ENCODE results near the gene TBC1D22A.
"Not testable (repeated sequence)": the region's sequence is repeated elsewhere in the genome, so short reads cannot be mapped to it uniquely, and the experiment has no call there.

Gene TBC1D22A

DNA sequence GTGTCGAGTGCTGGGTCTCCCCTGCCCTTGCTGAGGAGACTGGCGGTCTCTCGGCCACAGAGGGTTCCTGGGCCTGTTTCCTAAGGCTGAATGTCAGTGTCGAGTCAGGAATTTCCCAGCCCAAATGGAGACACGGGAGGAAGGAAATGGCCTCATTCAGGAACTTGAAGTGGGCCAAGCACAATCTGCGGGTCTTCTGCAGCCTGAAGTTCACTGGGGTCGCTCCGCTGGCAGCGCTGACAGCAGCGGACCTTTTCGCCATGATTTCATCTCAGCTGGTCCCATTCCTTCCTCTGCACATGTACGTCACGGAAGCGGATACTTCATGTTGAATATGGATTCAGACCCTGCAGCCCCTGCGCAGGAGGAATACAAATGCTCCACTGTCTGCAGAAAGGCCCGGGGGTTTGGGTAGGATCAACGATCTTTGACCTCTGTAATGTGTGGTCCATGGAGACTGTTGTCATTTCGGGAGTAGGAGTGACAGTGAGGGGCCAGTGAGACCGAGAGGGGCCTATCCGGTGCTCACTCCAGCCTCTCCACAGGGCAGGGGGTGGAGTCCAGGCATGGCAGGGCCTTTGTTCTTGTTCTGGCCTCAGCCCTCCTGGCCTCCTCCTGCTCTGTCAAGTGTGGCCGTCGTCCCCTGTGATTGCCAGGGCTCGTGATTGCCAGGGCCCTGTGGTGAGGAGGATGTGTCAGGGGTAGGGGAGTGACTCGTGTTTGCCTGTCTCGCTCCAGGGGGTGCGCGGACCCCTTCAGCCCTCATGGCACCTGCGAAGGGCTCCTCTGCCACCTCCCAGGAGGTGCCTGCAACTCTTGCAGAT is 402.3 kb downstream of the TBC1D22A start:
- no peak for DNase-seq

GRCh38 chr22:47165338-47166032 is 403.0 kb downstream of the TBC1D22A start:
- no peak for DNase-seq

DNA sequence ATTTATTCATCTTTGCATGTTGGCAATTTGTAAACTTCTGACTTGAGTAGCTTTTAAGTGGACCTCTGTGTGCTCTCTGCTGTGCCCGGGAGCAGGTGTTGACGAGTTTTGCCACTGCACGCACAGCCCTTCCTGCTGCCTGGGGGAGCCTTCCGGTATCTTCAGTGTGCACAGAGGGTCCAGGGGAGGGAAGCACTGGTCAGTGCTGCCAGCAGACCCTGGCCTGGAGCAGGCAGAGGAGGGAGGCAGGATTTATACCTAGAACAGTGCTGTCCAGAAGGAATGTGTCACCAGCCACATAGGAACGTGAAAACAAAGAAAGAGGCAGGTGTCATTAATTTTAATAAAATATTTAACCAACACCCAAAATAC is 403.6 kb downstream of the TBC1D22A start:
- DNase-seq: no peak

DNA sequence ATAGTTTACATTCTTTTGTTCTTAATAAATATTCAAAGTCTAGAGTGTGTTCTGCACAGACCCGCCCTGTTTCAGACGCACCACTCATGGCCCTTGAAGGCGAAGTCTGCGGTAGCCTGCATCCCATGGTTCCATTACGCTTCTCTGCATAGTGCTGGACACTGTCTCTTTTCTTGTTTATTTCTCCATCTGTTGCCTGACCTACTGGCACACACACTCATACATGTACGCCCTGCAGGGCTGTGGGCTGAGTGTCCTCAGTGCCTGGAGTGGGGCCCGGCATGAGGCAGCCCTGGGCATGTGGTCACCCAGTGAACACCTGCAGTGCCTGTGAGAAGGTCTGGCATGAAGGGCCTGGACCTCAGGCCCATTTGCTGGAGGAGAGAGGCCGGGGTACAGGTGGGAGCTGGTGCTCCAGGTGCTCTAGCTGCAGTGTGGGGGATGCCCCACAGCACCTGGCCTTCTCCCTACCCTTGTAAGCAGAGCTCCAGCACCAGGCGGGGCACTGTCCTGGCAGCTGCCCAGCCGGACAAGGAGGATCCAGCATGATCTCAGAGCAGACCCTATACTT is 404.1 kb downstream of the TBC1D22A start:
- DNase-seq: no peak

GRCh38 chr22:47167056-47167455 is 404.6 kb downstream of the TBC1D22A start:
- no peak for DNase-seq

DNA sequence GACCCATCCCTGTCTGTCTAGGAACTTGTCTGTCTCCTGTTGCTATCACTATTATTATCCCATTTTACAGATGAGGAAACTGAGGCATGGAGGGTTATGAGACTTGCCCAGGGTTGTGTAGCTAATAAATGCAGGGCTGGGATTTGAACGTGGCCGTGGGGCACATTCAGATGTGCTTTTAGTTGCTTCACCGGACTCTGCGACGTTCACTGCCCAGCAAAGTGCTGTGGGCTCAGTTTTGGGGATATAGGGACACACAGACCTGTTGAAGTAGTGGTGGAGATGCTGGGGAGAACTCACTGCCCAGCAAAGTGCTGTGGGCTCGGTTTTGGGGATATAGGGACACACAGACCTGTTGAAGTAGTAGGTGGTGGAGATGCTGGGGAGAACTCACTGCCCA is 405.5 kb downstream of the TBC1D22A start:
- DNase-seq: not testable (repeated sequence)

- DNase-seq: no peak
These were observed 406.0 kb downstream of the TBC1D22A start for GRCh38 chr22:47168441-47168840.

DNA sequence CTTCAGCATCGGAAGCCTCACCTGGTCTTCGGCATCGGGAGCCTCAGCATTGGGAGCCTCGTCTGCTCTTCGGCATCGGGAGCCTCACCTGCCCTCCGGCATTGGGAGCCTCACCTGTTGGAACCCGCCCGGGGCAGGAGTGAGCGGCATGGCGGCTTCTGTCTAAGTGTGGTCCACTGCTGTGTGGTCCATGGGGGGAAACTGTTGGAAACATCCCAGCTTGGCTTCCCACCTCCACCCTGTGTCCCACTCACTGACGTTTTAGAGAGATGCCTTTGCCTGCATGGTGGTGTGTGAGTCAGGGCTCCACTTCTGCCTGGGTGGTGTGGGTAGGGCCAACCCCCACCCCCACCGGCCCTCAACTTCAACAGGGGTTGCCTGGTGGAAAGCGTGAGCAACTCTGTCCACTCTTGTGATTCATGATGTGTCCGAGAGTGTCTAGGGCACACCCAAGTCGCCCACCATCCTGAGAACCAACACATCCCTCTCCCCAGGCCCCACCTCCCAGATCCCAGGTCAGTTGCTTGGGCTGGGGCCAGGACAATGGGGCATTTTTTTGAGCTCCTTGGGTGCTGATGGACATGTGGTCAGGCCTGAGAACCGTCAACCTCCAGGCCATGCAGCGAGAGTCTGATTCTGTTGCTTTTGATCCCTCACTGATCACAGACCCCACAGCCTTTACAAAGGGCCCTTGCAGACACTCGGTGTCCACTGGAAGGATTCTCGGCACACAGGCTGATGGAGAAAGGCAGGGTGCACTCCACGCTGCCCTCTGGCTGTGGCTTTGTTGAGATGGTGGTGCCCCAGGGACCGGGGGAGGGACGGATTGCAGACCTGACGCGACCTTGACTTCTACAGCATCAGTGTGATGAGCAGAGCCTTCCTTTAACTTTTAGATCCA is 406.7 kb downstream of the TBC1D22A start:
- DNase-seq: no peak

DNA sequence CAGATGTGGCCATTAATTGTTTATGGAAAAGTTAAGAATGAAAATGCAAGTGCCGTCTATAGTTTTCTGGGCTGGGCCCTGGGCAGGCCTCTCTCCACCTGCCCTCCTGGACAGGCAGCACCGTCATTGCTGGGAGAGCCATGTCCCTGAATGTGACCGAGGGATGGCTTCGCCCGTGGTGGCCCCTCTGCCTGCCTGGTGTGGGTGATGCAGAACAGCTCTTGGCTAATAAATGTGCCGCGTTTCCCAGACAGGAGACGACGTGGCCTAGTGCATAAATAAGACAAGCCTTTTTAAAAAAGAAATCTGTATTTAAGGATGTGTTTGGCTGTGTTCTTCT is 407.3 kb downstream of the TBC1D22A start:
- DNase-seq: no peak

GRCh38 chr22:47170511-47171440 is 408.3 kb downstream of the TBC1D22A start:
- DNase-seq: not testable (repeated sequence)

GRCh38 chr22:47171441-47172221 is 409.2 kb downstream of the TBC1D22A start:
- DNase-seq: no peak

DNA sequence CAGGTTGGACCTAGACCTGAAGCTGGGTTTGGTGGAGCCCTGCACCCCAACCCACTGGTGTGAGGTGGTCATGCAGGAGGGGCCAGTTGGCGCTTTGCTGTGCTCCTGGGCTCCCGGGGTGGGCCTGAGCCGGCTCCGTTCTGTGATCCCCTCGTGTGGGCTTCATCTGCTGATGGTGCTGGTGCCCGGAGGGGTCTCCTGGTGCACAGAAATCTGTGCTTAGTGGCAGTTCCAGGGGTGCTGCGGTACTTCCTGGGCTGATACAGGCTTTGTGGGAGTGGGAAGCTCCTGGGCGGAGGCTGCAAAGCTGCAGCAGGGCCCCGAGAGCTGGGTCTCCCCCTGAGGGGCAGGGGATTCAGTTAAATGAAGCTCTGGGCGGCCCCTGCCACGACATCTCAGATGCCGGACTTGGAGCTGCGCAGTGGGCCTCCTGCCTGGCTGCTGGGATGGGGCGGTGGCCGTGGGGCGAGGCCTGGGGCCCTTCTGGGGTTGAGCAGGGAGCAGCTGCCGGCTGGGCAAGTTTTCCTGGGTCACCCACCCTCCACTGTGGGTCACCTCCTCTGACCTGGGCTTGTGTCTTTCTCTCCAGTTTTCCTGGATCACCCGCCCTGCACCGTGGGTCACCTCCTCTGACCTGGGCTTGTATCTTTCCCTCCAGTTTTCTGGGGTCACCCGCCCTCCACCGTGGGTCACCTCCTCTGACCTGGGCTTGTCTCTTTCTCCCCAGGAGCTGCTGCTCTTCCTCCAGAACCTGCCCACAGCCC is 410.5 kb downstream of the TBC1D22A start:
- DNase-seq: no peak

- no peak for DNase-seq
These were observed 411.1 kb downstream of the TBC1D22A start for GRCh38 chr22:47173535-47174021.

DNA sequence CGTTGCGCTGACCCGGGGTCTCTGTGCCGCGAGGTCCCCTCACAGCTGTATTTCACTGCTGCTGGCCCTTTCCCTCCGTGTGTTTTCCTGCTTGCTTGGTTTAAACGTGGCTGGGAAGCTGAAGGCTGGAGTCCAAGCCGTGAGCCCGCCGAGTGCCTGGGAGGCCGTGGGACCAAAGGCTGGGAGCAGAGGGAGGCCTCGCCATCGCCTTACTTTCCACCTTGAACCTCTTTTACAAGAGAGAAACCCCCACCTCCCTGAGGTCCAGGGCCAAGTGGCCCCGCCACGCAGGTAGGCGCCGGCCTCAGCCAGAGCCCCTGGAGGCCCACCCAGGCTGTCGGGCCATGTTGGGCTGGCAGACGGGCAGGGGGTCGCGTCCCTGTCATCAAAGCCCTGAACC is 411.6 kb downstream of the TBC1D22A start:
- DNase-seq: no peak

- no peak for DNase-seq
These were observed 412.2 kb downstream of the TBC1D22A start for GRCh38 chr22:47174671-47175112.

DNA sequence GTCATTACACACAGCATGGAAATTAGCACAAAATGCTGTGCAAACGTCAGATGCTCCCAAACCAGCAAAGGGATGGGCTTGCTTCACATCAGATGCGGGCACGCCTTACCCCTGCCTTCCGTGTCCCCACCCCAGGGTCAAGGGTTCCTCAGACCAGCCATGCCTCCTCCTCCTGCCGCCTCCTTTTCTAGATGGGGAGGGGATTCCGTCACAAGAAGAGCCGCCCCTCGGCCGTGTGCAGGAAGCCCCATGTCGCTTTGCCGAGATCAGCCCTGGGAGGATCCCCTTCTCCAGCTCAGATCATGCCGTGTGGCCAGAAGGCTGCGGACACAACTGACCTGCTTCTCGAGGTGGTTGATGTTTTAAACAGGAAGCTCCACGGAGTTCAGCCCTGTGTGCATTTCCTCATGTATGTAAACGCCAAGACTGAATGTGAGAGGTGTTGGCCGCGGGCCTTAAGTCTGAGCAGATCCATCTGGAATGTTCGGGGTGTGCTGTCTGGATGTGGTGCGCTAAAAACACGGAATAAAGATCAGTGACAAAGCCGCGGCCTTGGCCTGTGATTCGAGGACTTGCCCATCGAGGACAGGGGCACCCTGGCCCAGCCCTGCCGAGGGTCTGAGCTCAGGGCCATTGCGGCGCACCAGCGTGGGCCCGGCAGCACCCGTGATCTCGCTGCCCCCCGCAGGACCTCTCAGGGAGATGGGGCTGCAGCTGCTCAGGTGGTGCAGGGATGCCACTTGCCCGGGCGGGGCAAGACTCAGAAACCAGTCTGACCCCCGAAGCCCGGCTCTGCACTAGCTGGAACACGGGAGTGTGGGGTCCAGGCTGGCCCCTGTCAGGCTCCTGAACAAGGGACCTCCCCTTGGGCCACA is 412.9 kb downstream of the TBC1D22A start:
- DNase-seq: no peak

- DNase-seq: no peak
These were observed 413.6 kb downstream of the TBC1D22A start for GRCh38 chr22:47176026-47176389.

- no peak for DNase-seq
These were observed 414.3 kb downstream of the TBC1D22A start for GRCh38 chr22:47176573-47177333.
